SK-N-SH treated with all-trans-retinoic acid at 6 μM for 48 hours (cell line): Measurements from ENCODE around the gene RMND5A.

Source experiments
- TCF4 ChIP-seq: fragments of 250-450 bp; sonication (Bioruptor Pico); IDR thresholded peaks from 2 replicates; pipeline ENCODE4 v1.8.0; 2021; ENCODE audit warnings: mild to moderate bottlenecking, moderate library complexity, borderline replicate concordance
- ZFP3 ChIP-seq: fragments of 250-450 bp; sonication (Bioruptor Pico); IDR thresholded peaks from 2 replicates; pipeline ENCODE4 v1.5.0; 2020; ENCODE audit warnings: mild to moderate bottlenecking, moderate library complexity
- ZNF565 ChIP-seq: fragments of 450-650 bp; formaldehyde crosslinking; conservative IDR thresholded peaks from 2 replicates; pipeline ENCODE4 v1.5.0; 2020; ENCODE audit warnings: low read depth, mild to moderate bottlenecking, moderate library complexity

DNA sequence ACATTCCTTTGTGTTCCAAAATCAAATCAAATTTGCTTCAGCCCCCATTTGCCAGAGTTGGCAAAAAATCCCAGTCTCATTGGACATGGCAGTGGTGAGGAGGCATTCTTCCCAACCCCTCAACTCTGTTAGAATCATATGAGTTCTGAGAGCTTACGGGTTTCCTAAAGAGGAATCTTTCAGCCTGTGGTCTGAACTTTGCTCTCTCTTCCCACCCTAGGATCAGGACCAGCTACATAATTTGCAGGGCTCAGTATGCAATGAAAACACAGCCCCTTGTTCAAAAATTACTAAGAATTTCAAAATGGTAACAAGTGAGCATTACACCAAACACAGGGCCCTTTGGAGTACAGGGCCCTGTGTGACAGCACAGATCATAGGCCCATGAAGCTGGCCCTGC is 47.1 kb upstream of the RMND5A start:
- TF ChIP-seq ZNF565 (CRISPR knock-in tag) (no peak), ZFP3 (CRISPR knock-in tag) (no peak), TCF4 (CRISPR knock-in tag) (no peak)
